HepG2 (cell line): ENCODE measurements around the gene TMEM187. TPM values are rescaled to one million over a fixed set of nuclear protein-coding genes. Genes with fewer than 3 reads are reported as not detected.
A peak's percentile ranks its signal among the peaks of the same experiment; 100 is the strongest.

Experiments used
- ESRRA ChIP-seq: sonication (generic); formaldehyde crosslinking; IDR thresholded peaks from 2 replicates; pipeline ENCODE4 v1.5.1; 2020; ENCODE audit warnings: mild to moderate bottlenecking, low read depth, missing genetic modification reagents
- KDM2A ChIP-seq: sonication (generic); formaldehyde crosslinking; IDR thresholded peaks from 2 replicates; pipeline ENCODE4 v1.4.0; 2020; ENCODE audit warnings: low read depth, missing genetic modification reagents, borderline replicate concordance
- MEF2D ChIP-seq: sonication (generic); formaldehyde crosslinking; IDR thresholded peaks from 2 replicates; pipeline ENCODE4 v1.5.1; 2020; ENCODE audit warnings: mild to moderate bottlenecking, missing genetic modification reagents
- MIXL1 ChIP-seq: IDR thresholded peaks from 2 replicates; pipeline ENCODE4 v1.6.1; 2016
- MNT ChIP-seq: fragments of 450-650 bp; IDR thresholded peaks from 2 replicates; pipeline ENCODE4 v1.6.1; 2016
- NFATC3 ChIP-seq: sonication (generic); formaldehyde crosslinking; IDR thresholded peaks from 2 replicates; pipeline ENCODE4 v1.5.1; 2020; ENCODE audit warnings: mild to moderate bottlenecking, missing genetic modification reagents
- NFIC ChIP-seq: IDR thresholded peaks from 2 replicates; pipeline ENCODE4 v1.6.1; 2012; ENCODE audit warnings: mild to moderate bottlenecking, low read length, inconsistent platforms
- NFYB ChIP-seq: sonication (generic); formaldehyde crosslinking; IDR thresholded peaks from 2 replicates; pipeline ENCODE4 v1.4.0; 2020; ENCODE audit warnings: missing genetic modification reagents
- NFYC ChIP-seq: IDR thresholded peaks from 2 replicates; pipeline ENCODE4 v1.6.1; 2016; ENCODE audit warnings: missing genetic modification reagents, missing compliant biosample characterization
- PATZ1 ChIP-seq: sonication (generic); formaldehyde crosslinking; IDR thresholded peaks from 2 replicates; pipeline ENCODE4 v1.4.0; 2020; ENCODE audit warnings: missing genetic modification reagents
- PHF20 ChIP-seq: sonication (generic); formaldehyde crosslinking; IDR thresholded peaks from 2 replicates; pipeline ENCODE4 v1.5.0; 2020; ENCODE audit warnings: mild to moderate bottlenecking, missing genetic modification reagents
- SP4 ChIP-seq: sonication (generic); formaldehyde crosslinking; IDR thresholded peaks from 2 replicates; pipeline ENCODE4 v1.8.1; 2023; ENCODE audit warnings: mild to moderate bottlenecking, missing genetic modification reagents
- STAT5B ChIP-seq: sonication (generic); formaldehyde crosslinking; IDR thresholded peaks from 2 replicates; pipeline ENCODE4 v1.4.0; 2020; ENCODE audit warnings: missing genetic modification reagents
- YY1 ChIP-seq: IDR thresholded peaks from 2 replicates; pipeline ENCODE4 v1.6.1; 2011; ENCODE audit warnings: low read length, low read depth, moderate library complexity, mild to moderate bottlenecking; ENCODE audit not compliant: insufficient read depth, insufficient replicate concordance
- ZBTB7B ChIP-seq: sonication (generic); formaldehyde crosslinking; IDR thresholded peaks from 2 replicates; pipeline ENCODE4 v1.4.0; 2020; ENCODE audit warnings: missing genetic modification reagents
- ZNF343 ChIP-seq: sonication (generic); formaldehyde crosslinking; IDR thresholded peaks from 2 replicates; pipeline ENCODE4 v1.4.0; 2020; ENCODE audit warnings: mild to moderate bottlenecking, missing genetic modification reagents
- ZNF629 ChIP-seq: sonication (generic); formaldehyde crosslinking; conservative IDR thresholded peaks from 2 replicates; pipeline ENCODE4 v1.5.0; 2020; ENCODE audit warnings: missing genetic modification reagents
- ZNF644 ChIP-seq: IDR thresholded peaks from 2 replicates; pipeline ENCODE4 v1.6.1; 2016; ENCODE audit warnings: low read depth
- ZSCAN25 ChIP-seq: sonication (generic); formaldehyde crosslinking; IDR thresholded peaks from 2 replicates; pipeline ENCODE4 v1.8.0; 2022; ENCODE audit warnings: mild to moderate bottlenecking, missing genetic modification reagents
- polyA plus RNA-seq, 8 experiments: library from polyadenylated mRNA; depleted of rRNA in 3 of 8; stranded (reverse) in 7 of 8; unstranded in 1 of 8; fragments of >200 nt; fragmentation: Illumina TruSeq in 4 of 8; extraction: Trizol in 4 of 8; gene quantifications; 2 replicates each; pipeline versions ENCODE4 v1.2.1 to v1.2.3, GENCODE V29; 2011 to 2016; ENCODE audit warnings: low read depth in 4 of 8, missing spikeins in 1 of 8, mixed read lengths in 1 of 8; ENCODE audit not compliant: insufficient read depth in 1 of 8
- total RNA-seq, 5 experiments: library from RNA; depleted of rRNA; stranded (reverse); fragments of >200 nt; fragmentation: Illumina TruSeq; extraction: Trizol; gene quantifications; 2 replicates each; pipeline ENCODE4 v1.2.3, GENCODE V29; 2016; ENCODE audit warnings: low read depth in 1 of 5
- TF ChIP-seq, protein P1 (sequence below): sonication (generic); formaldehyde crosslinking; IDR thresholded peaks from 2 replicates; pipeline ENCODE4 v1.5.1; 2020; ENCODE audit warnings: mild to moderate bottlenecking, missing genetic modification reagents, moderate library complexity
- TF ChIP-seq, protein P2 (sequence below): sonication (generic); formaldehyde crosslinking; IDR thresholded peaks from 2 replicates; pipeline ENCODE4 v1.4.0; 2020; ENCODE audit warnings: missing genetic modification reagents, borderline replicate concordance
- TF ChIP-seq, protein P3 (sequence below): IDR thresholded peaks from 2 replicates; pipeline ENCODE4 v1.6.1; 2016; ENCODE audit warnings: low read depth, borderline replicate concordance

TMEM187 gene
- total and polyA plus RNA-seq, 2 of the 13 experiments (the other 11 are each of a cell fraction or from before 2014, with no cell fraction given), result 2.2 to 6.2 TPM

DNA sequence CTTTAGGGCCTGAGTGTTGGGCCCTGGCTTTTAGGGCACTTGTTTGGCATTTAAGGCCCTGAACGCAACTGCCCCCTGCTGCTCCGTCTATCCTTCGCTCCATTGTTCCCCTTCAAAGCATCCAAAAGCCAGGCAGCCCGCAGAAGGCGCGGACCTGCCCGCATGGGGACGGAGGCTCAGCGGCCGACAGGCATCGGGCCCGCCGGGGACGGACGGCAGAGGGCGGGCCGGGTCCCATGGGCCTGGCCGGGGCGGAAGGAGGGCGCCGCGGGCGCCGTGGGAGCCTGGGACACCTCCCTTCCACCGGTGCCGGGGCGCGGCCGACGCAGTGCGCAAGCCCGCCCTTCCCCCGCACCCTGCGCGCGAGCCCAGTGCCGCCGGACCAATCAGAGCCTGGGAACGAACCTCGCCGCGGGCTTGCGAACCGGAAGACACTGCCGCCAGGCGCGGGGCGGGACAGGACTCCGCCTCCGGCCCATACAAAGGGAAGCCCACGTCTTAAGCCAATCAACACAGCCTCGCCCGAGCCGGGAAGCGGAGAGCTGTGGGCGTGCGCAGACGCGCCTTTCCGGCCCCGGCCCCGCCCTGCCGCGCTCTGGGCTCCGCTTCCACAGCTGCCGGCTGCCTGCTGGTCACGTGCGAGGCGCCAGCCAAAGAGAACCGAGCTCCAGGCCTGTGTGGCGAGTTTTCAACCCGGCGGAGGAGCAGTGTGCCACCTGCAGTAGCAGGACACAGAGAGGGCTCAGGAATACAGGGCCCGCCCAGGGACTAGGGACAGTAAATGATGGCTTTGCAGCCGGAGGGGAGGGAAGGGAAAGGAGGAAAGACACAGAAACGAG lies 44.4 kb upstream of the TMEM187 start (continued):
- TF ChIP-seq, protein P1, sequence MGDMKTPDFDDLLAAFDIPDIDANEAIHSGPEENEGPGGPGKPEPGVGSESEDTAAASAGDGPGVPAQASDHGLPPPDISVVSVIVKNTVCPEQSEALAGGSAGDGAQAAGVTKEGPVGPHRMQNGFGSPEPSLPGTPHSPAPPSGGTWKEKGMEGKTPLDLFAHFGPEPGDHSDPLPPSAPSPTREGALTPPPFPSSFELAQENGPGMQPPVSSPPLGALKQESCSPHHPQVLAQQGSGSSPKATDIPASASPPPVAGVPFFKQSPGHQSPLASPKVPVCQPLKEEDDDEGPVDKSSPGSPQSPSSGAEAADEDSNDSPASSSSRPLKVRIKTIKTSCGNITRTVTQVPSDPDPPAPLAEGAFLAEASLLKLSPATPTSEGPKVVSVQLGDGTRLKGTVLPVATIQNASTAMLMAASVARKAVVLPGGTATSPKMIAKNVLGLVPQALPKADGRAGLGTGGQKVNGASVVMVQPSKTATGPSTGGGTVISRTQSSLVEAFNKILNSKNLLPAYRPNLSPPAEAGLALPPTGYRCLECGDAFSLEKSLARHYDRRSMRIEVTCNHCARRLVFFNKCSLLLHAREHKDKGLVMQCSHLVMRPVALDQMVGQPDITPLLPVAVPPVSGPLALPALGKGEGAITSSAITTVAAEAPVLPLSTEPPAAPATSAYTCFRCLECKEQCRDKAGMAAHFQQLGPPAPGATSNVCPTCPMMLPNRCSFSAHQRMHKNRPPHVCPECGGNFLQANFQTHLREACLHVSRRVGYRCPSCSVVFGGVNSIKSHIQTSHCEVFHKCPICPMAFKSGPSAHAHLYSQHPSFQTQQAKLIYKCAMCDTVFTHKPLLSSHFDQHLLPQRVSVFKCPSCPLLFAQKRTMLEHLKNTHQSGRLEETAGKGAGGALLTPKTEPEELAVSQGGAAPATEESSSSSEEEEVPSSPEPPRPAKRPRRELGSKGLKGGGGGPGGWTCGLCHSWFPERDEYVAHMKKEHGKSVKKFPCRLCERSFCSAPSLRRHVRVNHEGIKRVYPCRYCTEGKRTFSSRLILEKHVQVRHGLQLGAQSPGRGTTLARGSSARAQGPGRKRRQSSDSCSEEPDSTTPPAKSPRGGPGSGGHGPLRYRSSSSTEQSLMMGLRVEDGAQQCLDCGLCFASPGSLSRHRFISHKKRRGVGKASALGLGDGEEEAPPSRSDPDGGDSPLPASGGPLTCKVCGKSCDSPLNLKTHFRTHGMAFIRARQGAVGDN (CRISPR knock-in tag), result peak; percentile 69
- no peak for TF ChIP-seq NFATC3
- 0 out of 2 replicates have a peak, but pooled peaks have one; percentile 20 for TF ChIP-seq ZBTB7B (CRISPR knock-in tag)
- TF ChIP-seq YY1, result peak; percentile 57
- peak; percentile 93 for TF ChIP-seq KDM2A
- TF ChIP-seq NFIC, result no peak
- no peak for TF ChIP-seq ZNF343 (CRISPR knock-in tag)
- TF ChIP-seq ZNF644 (CRISPR knock-in tag), result no peak
- no peak for TF ChIP-seq ZSCAN25 (CRISPR knock-in tag)
- TF ChIP-seq, protein P2, sequence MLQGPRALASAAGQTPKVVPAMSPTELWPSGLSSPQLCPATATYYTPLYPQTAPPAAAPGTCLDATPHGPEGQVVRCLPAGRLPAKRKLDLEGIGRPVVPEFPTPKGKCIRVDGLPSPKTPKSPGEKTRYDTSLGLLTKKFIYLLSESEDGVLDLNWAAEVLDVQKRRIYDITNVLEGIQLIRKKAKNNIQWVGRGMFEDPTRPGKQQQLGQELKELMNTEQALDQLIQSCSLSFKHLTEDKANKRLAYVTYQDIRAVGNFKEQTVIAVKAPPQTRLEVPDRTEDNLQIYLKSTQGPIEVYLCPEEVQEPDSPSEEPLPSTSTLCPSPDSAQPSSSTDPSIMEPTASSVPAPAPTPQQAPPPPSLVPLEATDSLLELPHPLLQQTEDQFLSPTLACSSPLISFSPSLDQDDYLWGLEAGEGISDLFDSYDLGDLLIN (CRISPR knock-in tag), result no peak
- no peak for TF ChIP-seq PATZ1 (CRISPR knock-in tag)
- TF ChIP-seq NFYB, result peak; percentile 78
- TF ChIP-seq SP4 (CRISPR knock-in tag), result peak; percentile 66; the same call in 1 of the 2 replicates
- no peak; the same call in 1 of the 2 replicates for TF ChIP-seq PHF20
- 0 out of 2 replicates have a peak, but pooled peaks have one; percentile 6 for TF ChIP-seq MEF2D (CRISPR knock-in tag)
- TF ChIP-seq ESRRA (CRISPR knock-in tag), result no peak
- peak; percentile 78 for TF ChIP-seq NFYC (CRISPR knock-in tag)
- TF ChIP-seq MIXL1 (CRISPR knock-in tag), result no peak
- TF ChIP-seq ZNF629 (CRISPR knock-in tag), result no peak
- no peak for TF ChIP-seq STAT5B (CRISPR knock-in tag)
- TF ChIP-seq MNT, result no peak
- TF ChIP-seq, protein P3, sequence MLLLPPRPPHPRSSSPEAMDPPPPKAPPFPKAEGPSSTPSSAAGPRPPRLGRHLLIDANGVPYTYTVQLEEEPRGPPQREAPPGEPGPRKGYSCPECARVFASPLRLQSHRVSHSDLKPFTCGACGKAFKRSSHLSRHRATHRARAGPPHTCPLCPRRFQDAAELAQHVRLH (CRISPR knock-in tag), result no peak
